ENCODE measurements around the gene SMIM41. TPM values are rescaled to one million over a fixed set of nuclear protein-coding genes. Genes with fewer than 3 reads are reported as not detected.

SMIM41 gene
- total RNA-seq, 1 donor from 2014 or later: not detected

GRCh38 chr12:52055731-52056711 lies 23.5 kb upstream of the SMIM41 start:
- DNase-seq (ENCODE audit: low read depth, low spot score): no peak
- Mint-ChIP-seq H3K36me3 (ENCODE audit: low read depth) (no peaks in the 10 kb centered on the region), H3K27me3 (ENCODE audit: low read depth) (peaks cover 3% of the 10 kb centered on the region), H3K9me3 (no peaks in the 10 kb centered on the region), H3K4me3 (peak overlapping the region; percentile 54), H3K27ac (ENCODE audit: unreplicated experiment) (no peak overlapping the region), H3K4me1 (peaks cover 31% of the 10 kb centered on the region)
- TF ChIP-seq CTCF (conservative IDR thresholded peaks at IDR 0.05): no peak

GRCh38 chr12:52056801-52057637 lies 22.5 kb upstream of the SMIM41 start:
- Mint-ChIP-seq H3K36me3 (ENCODE audit: low read depth) (no peaks in the 10 kb centered on the region), H3K9me3 (no peaks in the 10 kb centered on the region), H3K27ac (ENCODE audit: unreplicated experiment) (peak overlapping the region; percentile 50), H3K27me3 (ENCODE audit: low read depth) (no peaks in the 10 kb centered on the region), H3K4me1 (peaks cover 27% of the 10 kb centered on the region), H3K4me3 (peak overlapping the region; percentile 31)
- no peak for TF ChIP-seq CTCF (conservative IDR thresholded peaks at IDR 0.05)
- no peak for DNase-seq (ENCODE audit: low read depth, low spot score)

GRCh38 chr12:52057638-52058576 lies 21.6 kb upstream of the SMIM41 start:
- TF ChIP-seq CTCF (conservative IDR thresholded peaks at IDR 0.05): no peak
- no peaks in the 10 kb centered on the region for H3K9me3 Mint-ChIP-seq
- no peaks in the 10 kb centered on the region for H3K27me3 Mint-ChIP-seq (ENCODE audit: low read depth)
- no peaks in the 10 kb centered on the region for H3K36me3 Mint-ChIP-seq (ENCODE audit: low read depth)
- no peak overlapping the region for H3K4me3 Mint-ChIP-seq
- H3K27ac Mint-ChIP-seq (ENCODE audit: unreplicated experiment): no peak overlapping the region
- H3K4me1 Mint-ChIP-seq: peaks cover 25% of the 10 kb centered on the region
- no peak for DNase-seq (ENCODE audit: low read depth, low spot score)

GRCh38 chr12:52058631-52059361 lies 20.7 kb upstream of the SMIM41 start:
- DNase-seq (ENCODE audit: low read depth, low spot score): no peak

More at GRCh38 chr12:52058631-52059361, 20.7 kb upstream of the SMIM41 start:
- no peak overlapping the region for H3K27ac Mint-ChIP-seq (ENCODE audit: unreplicated experiment)
- H3K27me3 Mint-ChIP-seq (ENCODE audit: low read depth): no peaks in the 10 kb centered on the region
- H3K9me3 Mint-ChIP-seq: no peaks in the 10 kb centered on the region
- H3K4me1 Mint-ChIP-seq: peaks cover 30% of the 10 kb centered on the region
- no peaks in the 10 kb centered on the region for H3K36me3 Mint-ChIP-seq (ENCODE audit: low read depth)
- H3K4me3 Mint-ChIP-seq: no peak overlapping the region
- no peak for TF ChIP-seq CTCF (conservative IDR thresholded peaks at IDR 0.05)
